HG02884 (cell line): ENCODE data around the gene METTL17.

Experiments
- ATAC-seq: cut with Tn5 transposase; IDR thresholded peaks from one replicate; pipeline ENCODE4 v1.9.1; 2021; ENCODE audit warnings: mild to moderate bottlenecking, moderate library complexity; ENCODE audit not compliant: unreplicated experiment

Gene METTL17

DNA sequence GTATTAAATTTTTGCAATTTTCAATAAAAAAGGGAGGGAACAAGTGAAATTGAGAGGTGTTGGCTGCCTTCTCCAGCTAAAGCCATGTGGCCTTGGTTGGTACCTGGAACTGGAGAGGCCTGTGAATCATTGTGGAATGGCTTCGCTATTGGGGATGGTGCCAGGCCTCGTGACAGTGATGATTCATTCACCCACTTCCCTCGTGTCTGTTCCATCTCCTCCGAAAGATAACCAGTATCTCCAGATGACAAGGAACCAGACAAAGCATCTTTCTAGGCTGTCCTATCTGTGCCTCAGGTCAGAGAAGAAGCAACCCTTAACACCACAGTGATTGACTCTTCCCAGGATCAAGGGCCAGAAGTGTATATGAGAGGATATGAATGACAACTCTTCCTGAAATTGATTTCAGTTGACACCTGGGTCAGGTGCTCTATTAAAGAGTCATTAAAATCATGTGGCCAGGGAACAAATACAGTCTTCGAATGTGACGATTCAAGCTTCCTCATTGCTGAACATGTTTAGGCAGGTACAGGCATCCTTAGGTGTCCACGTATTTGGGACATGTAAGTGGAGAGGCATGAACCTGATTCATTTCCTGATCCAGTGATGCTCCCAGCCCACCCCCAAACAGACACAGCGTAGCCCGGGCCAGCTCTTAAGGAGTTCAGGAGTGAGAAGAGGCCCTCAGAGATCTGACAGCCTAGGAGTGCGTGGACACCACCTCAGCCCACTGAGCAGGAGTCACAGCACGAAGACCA, 52.1 kb downstream of the METTL17 start, which contains the start of gene RNASE7:
RNASE7 (plus strand) TSS at position 687 of the 758 bp plus-strand sequence. CDS start 631 bp downstream, outside the sequence.
- no peak for ATAC-seq

DNA sequence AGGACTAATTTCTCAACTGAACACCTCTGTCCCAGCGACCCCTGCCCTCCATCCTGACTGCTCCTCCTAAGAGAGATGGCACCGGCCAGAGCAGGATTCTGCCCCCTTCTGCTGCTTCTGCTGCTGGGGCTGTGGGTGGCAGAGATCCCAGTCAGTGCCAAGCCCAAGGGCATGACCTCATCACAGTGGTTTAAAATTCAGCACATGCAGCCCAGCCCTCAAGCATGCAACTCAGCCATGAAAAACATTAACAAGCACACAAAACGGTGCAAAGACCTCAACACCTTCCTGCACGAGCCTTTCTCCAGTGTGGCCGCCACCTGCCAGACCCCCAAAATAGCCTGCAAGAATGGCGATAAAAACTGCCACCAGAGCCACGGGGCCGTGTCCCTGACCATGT, 53.1 kb downstream of the METTL17 start:
- ATAC-seq = no peak

DNA sequence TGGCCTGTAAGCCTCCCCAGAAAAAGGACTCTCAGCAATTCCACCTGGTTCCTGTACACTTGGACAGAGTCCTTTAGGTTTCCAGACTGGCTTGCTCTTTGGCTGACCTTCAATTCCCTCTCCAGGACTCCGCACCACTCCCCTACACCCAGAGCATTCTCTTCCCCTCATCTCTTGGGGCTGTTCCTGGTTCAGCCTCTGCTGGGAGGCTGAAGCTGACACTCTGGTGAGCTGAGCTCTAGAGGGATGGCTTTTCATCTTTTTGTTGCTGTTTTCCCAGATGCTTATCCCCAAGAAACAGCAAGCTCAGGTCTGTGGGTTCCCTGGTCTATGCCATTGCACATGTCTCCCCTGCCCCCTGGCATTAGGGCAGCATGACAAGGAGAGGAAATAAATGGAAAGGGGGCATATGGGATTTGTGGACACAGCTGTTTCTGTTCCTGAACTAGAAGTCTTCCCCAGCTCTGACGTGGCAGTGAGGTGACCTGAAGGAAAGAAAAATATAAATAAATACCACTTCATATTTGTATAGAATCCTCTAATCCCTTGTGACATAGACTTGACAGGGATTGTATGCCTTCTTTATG, 53.7 kb downstream of the METTL17 start:
- no peak for ATAC-seq

DNA sequence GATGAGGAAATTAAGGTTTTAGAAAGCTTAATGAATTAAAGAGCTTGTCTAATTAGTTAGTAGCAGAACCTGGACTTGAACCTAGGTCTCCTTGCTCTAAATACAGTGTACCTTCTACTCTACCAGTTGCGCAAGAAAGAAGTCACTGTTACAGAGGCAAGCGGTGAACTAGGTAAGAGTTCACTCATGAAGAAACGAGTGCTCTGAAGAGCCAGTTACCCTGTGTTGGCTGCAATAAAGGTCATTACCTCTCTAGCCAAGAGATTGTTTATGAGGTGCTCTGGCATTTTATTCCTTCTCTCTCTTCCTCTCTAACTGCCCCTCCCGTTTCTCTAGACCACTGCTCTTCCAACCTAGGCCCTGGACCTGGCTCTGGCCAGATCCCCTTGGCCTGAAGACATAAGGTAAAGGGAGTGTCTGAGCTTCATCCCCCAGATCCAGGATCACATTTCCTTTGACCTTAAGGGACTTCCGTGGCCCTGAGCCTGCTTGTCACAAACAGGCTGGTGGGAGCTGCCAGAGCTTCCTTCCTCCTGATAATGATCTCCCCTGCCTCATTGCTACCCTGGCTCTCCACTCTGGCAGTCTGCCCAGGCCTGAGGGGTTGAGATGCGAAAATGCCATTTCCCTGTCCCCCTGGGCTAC, 54.3 kb downstream of the METTL17 start:
- no peak for ATAC-seq
